NCI-H1105 (cell line): ENCODE data around the gene UBR7.

Experiments
- DNase-seq: peaks from one replicate; lab custom pipeline; 2025; lab: John Stamatoyannopoulos, UW

UBR7 gene

DNA sequence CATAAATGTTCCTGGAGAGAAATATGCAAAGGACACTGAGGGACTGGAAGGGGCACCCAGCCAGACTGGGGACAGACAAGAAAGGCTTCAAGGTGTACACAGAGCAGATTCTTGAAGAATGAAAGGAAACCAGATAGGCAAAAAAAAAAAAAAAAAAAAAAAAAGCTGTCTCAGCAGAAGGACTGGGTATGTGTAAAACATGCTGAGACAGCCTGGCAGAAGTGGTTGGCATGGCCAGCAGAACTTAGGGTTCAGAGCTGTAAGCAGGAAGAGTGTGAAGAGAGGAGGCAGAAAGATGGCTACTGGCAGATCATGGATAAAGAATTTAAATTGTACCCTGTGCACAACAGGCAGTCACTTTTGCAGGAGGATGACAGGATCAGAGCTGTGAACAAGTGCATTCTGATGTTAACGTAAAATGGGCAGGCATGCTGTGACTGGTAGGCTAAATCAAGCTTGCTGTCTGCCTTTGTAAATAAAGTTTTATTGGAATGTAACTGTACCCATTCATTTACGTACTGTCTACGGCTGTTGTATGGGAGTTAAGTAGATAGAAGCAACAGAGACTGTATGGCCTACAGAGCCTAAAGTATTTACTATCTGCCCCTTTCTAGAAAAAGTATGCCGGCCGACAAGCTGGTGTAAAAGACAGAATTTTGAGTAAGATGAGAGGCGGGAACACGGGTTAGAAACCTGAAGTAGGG lies 42.2 kb downstream of the UBR7 start:
- DNase-seq, result no peak

DNA sequence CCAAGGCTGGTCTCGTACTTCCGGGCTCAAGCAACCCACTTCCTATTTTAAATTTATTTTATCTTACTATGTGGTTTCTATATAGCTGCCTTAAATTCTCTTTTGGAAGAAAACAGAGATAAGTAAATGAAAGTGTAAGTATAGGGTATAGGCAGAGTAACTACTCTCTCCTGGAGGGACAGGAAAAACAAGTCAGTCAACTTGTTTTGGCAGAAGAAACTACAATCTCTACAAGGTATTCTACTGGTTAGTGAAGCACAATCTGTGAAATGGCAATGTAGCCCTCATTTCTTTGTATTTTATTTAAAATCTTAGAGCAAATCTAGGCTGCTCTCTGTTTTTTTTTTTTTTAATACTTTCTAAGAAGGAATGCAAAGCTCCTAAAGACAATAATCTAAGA lies 55.4 kb downstream of the UBR7 start:
- no peak for DNase-seq

DNA sequence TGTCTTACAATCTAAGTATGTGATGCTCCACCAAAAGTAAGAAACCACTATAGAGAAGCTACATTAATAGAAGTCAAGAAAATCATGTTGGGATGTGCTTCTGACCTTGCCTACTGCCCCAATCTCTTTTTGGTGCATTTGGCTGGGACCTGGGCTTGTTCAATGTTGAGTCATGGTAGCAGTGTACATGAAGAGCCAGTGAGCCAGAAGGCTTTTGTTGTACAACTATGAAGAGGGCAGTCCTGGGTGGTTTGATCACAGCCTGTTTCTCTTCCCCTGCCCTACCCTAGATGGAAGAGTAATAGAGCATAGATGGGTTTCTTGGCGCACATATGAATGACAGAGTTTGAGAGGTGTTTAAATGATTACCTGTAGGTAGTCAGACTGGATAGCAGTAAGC lies 56.4 kb downstream of the UBR7 start:
- no peak for DNase-seq

DNA sequence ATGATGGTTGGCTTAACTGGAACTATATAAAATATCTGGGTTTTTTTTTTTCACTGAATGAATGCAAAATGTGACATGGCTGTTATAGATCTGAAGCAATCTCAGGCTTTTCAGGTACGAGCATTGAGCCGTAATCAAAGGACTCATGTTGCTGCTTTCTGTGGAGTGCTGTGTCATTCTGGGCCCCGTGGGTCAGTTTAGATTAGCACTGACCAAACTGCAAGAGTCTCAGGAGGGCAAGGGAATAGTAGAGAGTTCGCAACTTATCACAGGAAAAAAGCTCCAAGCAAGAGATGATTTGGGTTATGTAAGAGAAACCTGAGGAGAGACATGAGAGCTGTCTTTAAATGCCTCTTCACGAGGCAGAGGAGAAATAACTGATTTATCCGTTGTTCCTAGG lies 59.1 kb downstream of the UBR7 start:
- DNase-seq, result no peak

DNA sequence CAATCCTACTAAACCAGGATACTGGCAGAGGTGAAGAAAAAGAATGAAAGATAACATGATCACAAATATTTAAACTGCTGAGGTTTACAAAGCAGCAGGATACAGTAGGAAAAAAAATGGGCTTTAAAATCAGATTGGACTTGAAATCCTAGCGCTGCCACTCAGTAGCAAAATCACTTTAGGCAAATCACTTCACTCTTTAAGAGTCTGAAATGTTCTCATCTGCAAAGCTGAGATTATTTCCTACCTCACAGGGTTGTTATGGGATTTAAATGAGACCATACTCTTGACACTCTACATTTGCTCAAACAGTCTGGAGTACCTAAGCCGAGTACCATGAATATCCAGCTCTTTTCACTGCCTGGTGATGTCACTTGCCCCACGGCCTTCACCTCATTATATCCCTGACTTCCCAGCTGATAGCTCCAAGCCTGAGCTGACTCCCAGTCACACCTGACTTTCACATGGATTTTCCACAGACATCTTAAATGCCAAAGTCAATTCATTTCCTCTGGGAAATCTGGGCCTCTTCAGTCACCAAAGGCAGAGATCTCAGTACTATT lies 60.2 kb downstream of the UBR7 start:
- DNase-seq, result no peak

DNA sequence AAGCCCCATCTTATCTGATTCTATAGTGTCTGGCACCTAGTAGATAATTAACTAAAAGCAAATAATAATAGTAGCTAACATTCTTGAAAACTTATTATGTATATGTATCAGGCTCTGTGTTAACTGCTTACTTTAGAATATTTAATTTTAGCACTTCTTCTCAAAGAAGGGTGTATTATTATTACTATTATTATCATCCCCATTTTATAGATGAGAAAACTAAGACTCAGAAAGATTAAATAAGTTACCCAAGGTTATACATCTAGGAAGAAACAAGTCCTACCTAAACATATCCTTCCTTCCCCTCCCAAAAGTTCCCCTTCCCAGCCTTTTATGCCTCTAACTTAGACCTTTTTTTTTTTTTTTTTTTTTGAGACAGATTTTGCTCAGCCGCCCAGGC lies 61.4 kb downstream of the UBR7 start:
- no peak for DNase-seq

DNA sequence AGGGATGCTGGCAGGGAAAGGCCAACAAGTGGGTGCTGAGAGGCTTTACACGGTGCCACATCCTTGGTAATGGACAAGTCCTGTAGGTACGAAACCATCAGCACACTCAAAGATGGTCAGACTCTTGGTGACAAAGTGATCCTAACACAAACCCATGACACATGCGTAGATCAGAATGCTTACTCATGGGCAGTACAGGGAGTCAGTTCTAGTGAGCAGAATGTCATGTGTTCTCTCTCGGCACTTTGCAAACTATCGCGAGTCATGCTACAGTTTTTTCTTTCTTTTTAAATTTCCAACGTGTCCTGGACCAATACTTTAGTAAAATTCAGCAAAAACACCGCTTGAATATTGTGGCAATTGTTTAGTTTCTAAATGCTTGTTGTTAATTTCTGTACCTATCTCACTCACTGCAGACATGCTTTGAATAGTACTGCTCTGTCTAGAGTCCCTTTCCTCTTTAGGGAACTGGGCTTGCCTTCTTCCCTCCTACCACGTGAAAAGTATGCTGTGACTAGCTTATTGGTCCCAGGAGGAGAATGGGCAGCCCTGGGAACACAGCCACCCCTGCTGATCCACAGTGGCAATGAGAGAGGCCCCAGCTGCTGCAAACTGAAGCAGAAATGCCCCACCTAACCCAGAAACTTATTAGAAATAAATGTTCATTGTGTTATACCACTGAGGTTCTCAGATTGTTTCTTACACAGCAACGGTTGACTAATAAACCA lies 62.4 kb downstream of the UBR7 start:
- DNase-seq, result no peak

DNA sequence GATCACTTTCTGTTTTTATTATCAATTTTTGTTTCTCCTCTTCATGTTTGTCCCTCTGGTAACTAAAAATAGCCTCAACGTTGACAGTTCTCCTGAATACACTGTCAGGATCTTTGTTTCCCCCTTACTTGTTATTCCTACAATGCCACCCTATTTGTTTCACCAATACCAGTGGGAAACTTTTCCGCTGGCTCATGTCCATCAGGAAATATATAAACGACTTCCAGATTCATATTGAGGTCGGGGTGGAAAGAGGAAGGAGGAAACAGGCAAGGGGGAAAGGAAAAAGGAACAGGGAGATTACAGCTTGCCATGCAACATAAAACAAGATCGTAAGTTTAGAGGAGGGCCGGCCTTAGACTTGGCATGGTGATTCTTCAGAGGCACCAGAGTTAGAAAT lies 64.1 kb downstream of the UBR7 start:
- DNase-seq, result no peak

DNA sequence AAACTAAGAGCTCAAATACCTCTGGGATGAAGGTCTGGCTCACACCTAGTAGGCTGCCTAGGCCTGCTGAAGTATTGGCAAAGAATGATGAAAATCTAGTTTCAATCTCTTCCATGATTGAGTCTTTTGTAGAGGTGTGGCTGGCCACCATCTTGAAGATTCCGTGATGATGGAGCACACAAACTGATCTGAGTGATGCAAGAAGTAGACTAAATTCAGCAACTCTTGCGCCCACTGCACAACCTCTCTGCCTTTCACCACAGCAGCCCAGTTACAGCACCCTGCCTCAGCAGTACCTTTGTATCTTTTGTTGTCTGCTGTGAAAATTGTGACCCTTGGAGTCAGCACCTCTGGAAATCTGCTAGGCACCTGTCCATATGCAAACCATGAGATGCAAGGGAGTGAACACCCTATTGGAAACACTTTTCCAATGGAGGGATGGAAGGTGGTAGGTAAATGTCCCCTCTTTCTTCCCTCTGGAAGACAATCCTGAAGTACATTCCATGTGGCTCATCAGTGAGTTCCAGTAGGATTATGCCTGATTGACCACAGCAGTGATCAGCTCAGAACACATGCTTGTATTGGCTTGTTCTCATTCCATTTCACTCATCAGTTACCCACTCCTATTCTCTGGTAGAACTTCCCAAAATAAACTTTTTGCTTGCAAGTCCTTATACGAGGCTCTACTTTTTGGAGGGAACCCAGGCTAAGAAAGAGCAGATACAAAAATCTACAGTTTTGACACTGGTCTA lies 67.2 kb downstream of the UBR7 start:
- no peak for DNase-seq

DNA sequence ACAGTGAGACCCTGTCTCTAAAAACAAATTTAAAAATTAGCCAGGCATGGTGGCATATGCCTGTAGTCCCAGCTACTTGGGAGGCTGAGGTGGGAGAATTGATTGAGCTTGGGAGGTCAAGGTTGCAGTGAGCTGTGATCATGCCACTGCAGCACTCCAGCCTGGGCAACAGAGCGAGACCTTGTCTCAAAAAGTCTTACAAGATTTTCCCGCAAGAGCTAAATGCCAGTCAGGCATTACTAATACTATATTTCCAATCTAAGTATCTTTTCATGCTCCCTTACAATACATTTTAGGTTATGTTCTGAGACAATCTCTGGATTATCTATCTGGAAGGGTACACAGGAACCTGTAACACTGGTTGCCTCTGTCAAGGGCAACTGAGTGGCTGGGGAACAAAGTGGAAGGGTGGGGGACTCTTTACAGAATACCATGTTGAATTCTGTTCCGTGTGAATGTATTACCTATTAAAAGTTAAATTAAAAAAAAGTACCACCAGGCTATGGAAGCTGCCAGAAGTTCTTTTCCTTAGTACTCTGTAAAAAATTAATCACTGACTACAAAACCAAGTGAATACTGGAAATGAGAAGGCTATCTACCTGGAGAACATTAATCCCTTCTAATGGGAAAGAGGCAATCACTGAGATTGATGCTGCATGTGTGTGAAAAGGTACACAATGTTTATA lies 69.1 kb downstream of the UBR7 start:
- no peak for DNase-seq
